H1 (cell line): ENCODE measurements around the gene TOP2A. TPM values are rescaled to one million over a fixed set of nuclear protein-coding genes. Genes with fewer than 3 reads are reported as not detected.

Source experiments
- NANOG ChIP-seq: IDR thresholded peaks from 2 replicates; pipeline ENCODE4 v1.6.1; 2011; ENCODE audit warnings: low read length, low read depth, mild to moderate bottlenecking, inconsistent platforms; ENCODE audit not compliant: insufficient read depth, poor library complexity, severe bottlenecking
- polyA plus RNA-seq, 7 experiments: library from polyadenylated mRNA; depleted of rRNA in 3 of 7; stranded (reverse) in 5 of 7; unstranded in 2 of 7; fragments of >200 nt in 5 of 7; fragments of 200-250 nt in 2 of 7; gene quantifications; 1 replicate in 5 of 7; 2 replicates in 1 of 7; 4 replicates in 1 of 7; pipeline versions ENCODE4 v1.2.1 to v1.2.3, GENCODE V29; 2011 to 2013; ENCODE audit warnings: missing spikeins in 2 of 7, mixed read lengths in 2 of 7
- total RNA-seq: library from RNA; stranded (reverse); fragmentation: NEBNext Ultra II Directional; extraction: Animal tissue kit (Norgen Biotek cat#: 25700); gene quantifications from 2 replicates; pipeline ENCODE4 v1.2.1, GENCODE V29; 2021

TOP2A gene
- total and polyA plus RNA-seq, 2 of the 8 experiments (the other 6 are each of a cell fraction or from before 2014, with no cell fraction given), result 83.1 to 291 TPM

DNA sequence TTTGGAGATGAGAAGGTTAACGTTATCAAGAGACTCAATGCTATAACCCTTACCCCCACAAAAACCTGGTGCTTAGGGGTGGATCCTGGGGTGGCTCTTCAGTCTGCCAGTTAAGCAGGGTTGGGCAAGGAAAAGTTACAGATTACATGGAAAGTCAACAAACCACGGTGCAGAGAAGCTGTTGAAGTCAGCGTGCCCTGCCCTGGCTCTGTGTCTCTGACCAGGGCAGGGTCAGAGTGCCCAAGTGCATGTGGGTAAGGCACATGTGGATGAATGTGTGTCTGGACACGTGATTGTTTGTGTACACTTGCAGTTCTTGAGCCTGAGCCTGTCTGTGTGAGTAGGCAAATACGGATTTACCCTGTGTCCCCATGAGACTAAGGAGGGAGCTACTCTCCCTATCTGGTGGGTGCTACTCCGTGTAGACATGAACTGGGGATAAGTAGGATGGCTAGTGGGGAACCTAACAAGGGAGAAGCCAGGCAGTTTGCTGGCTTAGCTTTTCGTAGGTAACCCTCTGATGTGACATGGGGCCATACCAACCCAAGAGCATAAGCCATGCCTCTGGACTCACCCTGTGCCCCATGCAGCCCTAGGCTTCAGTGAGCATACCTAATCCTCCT is 31.1 kb upstream of the TOP2A start (continued):
- no peak for TF ChIP-seq NANOG
